ENCODE measurements around the gene RSPO4.

The RSPO4 gene

GRCh38 chr20:944774-945410 is 57.2 kb downstream of the RSPO4 start:
- H3K9me3 Mint-ChIP-seq: peaks cover 3% of the 10 kb centered on the region
- H3K36me3 Mint-ChIP-seq: no peaks in the 10 kb centered on the region
- no peak overlapping the region for H3K4me3 Mint-ChIP-seq
- ATAC-seq: no peak
- no peak overlapping the region for H3K27ac Mint-ChIP-seq
- H3K4me1 Mint-ChIP-seq: no peaks in the 10 kb centered on the region
- H3K27me3 Mint-ChIP-seq: peaks cover 56% of the 10 kb centered on the region

- peaks cover 3% of the 10 kb centered on the region for H3K9me3 Mint-ChIP-seq
- H3K27ac Mint-ChIP-seq: no peak overlapping the region
- no peaks in the 10 kb centered on the region for H3K4me1 Mint-ChIP-seq
- peaks cover 48% of the 10 kb centered on the region for H3K27me3 Mint-ChIP-seq
- no peaks in the 10 kb centered on the region for H3K36me3 Mint-ChIP-seq
- ATAC-seq: no peak
- no peak overlapping the region for H3K4me3 Mint-ChIP-seq
These were observed 58.0 kb downstream of the RSPO4 start for GRCh38 chr20:944148-944547.

- peaks cover 34% of the 10 kb centered on the region for H3K27me3 Mint-ChIP-seq
- ATAC-seq: no peak
- no peak overlapping the region for H3K27ac Mint-ChIP-seq
- no peaks in the 10 kb centered on the region for H3K4me1 Mint-ChIP-seq
- no peaks in the 10 kb centered on the region for H3K36me3 Mint-ChIP-seq
- no peaks in the 10 kb centered on the region for H3K9me3 Mint-ChIP-seq
- no peak overlapping the region for H3K4me3 Mint-ChIP-seq
These were observed 59.5 kb downstream of the RSPO4 start for GRCh38 chr20:942611-943010.

GRCh38 chr20:940926-941325 is 61.2 kb downstream of the RSPO4 start:
- ATAC-seq: no peak
- H3K4me3 Mint-ChIP-seq: no peak overlapping the region

GRCh38 chr20:939606-940005 is 62.5 kb downstream of the RSPO4 start:
- Mint-ChIP-seq H3K9me3 (no peaks in the 10 kb centered on the region), H3K27ac (no peak overlapping the region), H3K27me3 (peaks cover 15% of the 10 kb centered on the region), H3K4me3 (no peak overlapping the region), H3K4me1 (no peaks in the 10 kb centered on the region), H3K36me3 (no peaks in the 10 kb centered on the region)
- no peak for ATAC-seq

More at GRCh38 chr20:940926-941325, 61.2 kb downstream of the RSPO4 start:
- no peaks in the 10 kb centered on the region for H3K4me1 Mint-ChIP-seq
- peaks cover 18% of the 10 kb centered on the region for H3K27me3 Mint-ChIP-seq
- H3K36me3 Mint-ChIP-seq: no peaks in the 10 kb centered on the region
- no peaks in the 10 kb centered on the region for H3K9me3 Mint-ChIP-seq
- H3K27ac Mint-ChIP-seq: no peak overlapping the region

GRCh38 chr20:934186-934840 is 67.8 kb downstream of the RSPO4 start:
- H3K27ac Mint-ChIP-seq: no peak overlapping the region
- H3K36me3 Mint-ChIP-seq: peaks cover 6% of the 10 kb centered on the region
- no peak overlapping the region for H3K4me3 Mint-ChIP-seq
- H3K27me3 Mint-ChIP-seq: peaks cover 14% of the 10 kb centered on the region
- H3K9me3 Mint-ChIP-seq: peaks cover 12% of the 10 kb centered on the region
- ATAC-seq: no peak
- no peaks in the 10 kb centered on the region for H3K4me1 Mint-ChIP-seq

GRCh38 chr20:933029-933428 is 69.1 kb downstream of the RSPO4 start:
- Mint-ChIP-seq H3K4me3 (no peak overlapping the region), H3K27me3 (peaks cover 24% of the 10 kb centered on the region), H3K4me1 (no peaks in the 10 kb centered on the region), H3K36me3 (peaks cover 6% of the 10 kb centered on the region), H3K9me3 (peaks cover 12% of the 10 kb centered on the region), H3K27ac (no peak overlapping the region)
- ATAC-seq: no peak

- no peaks in the 10 kb centered on the region for H3K4me1 Mint-ChIP-seq
- ATAC-seq: no peak
- H3K27ac Mint-ChIP-seq: no peak overlapping the region
- peaks cover 12% of the 10 kb centered on the region for H3K9me3 Mint-ChIP-seq
- H3K27me3 Mint-ChIP-seq: peaks cover 39% of the 10 kb centered on the region
- no peak overlapping the region for H3K4me3 Mint-ChIP-seq
- H3K36me3 Mint-ChIP-seq: peaks cover 6% of the 10 kb centered on the region
These were observed 70.7 kb downstream of the RSPO4 start for GRCh38 chr20:931401-931800.

GRCh38 chr20:926670-927069 is 75.4 kb downstream of the RSPO4 start:
- peaks cover 36% of the 10 kb centered on the region for H3K27me3 Mint-ChIP-seq

GRCh38 chr20:925516-925915 is 76.6 kb downstream of the RSPO4 start:
- H3K27ac Mint-ChIP-seq: no peak overlapping the region

More at GRCh38 chr20:926670-927069, 75.4 kb downstream of the RSPO4 start:
- H3K9me3 Mint-ChIP-seq: peaks cover 8% of the 10 kb centered on the region
- no peaks in the 10 kb centered on the region for H3K4me1 Mint-ChIP-seq
- H3K36me3 Mint-ChIP-seq: peaks cover 2% of the 10 kb centered on the region
- no peak for ATAC-seq
- no peak overlapping the region for H3K27ac Mint-ChIP-seq
- H3K4me3 Mint-ChIP-seq: no peak overlapping the region

GRCh38 chr20:924639-925038 is 77.5 kb downstream of the RSPO4 start:
- Mint-ChIP-seq H3K27ac (no peak overlapping the region), H3K36me3 (no peaks in the 10 kb centered on the region), H3K4me1 (no peaks in the 10 kb centered on the region), H3K27me3 (peaks cover 39% of the 10 kb centered on the region), H3K9me3 (no peaks in the 10 kb centered on the region), H3K4me3 (no peak overlapping the region)
- ATAC-seq: no peak

More at GRCh38 chr20:925516-925915, 76.6 kb downstream of the RSPO4 start:
- H3K27me3 Mint-ChIP-seq: peaks cover 36% of the 10 kb centered on the region
- H3K4me3 Mint-ChIP-seq: no peak overlapping the region
- H3K36me3 Mint-ChIP-seq: no peaks in the 10 kb centered on the region
- no peaks in the 10 kb centered on the region for H3K4me1 Mint-ChIP-seq
- ATAC-seq: no peak
- no peaks in the 10 kb centered on the region for H3K9me3 Mint-ChIP-seq

GRCh38 chr20:922781-923180 is 79.3 kb downstream of the RSPO4 start:
- H3K27me3 Mint-ChIP-seq: peaks cover 37% of the 10 kb centered on the region
- H3K4me1 Mint-ChIP-seq: no peaks in the 10 kb centered on the region
- ATAC-seq: no peak
- no peak overlapping the region for H3K27ac Mint-ChIP-seq
- H3K36me3 Mint-ChIP-seq: no peaks in the 10 kb centered on the region
- H3K4me3 Mint-ChIP-seq: no peak overlapping the region
- no peaks in the 10 kb centered on the region for H3K9me3 Mint-ChIP-seq

GRCh38 chr20:921068-921467 is 81.0 kb downstream of the RSPO4 start:
- Mint-ChIP-seq H3K27me3 (peaks cover 30% of the 10 kb centered on the region), H3K4me3 (no peak overlapping the region), H3K4me1 (peaks cover 4% of the 10 kb centered on the region), H3K9me3 (no peaks in the 10 kb centered on the region), H3K27ac (no peak overlapping the region), H3K36me3 (no peaks in the 10 kb centered on the region)
- ATAC-seq: no peak

- no peak overlapping the region for H3K4me3 Mint-ChIP-seq
- H3K36me3 Mint-ChIP-seq: no peaks in the 10 kb centered on the region
- peaks cover 4% of the 10 kb centered on the region for H3K4me1 Mint-ChIP-seq
- peaks cover 22% of the 10 kb centered on the region for H3K27me3 Mint-ChIP-seq
- H3K27ac Mint-ChIP-seq: no peak overlapping the region
- H3K9me3 Mint-ChIP-seq: no peaks in the 10 kb centered on the region
- no peak for ATAC-seq
These were observed 81.8 kb downstream of the RSPO4 start for GRCh38 chr20:920311-920710.

GRCh38 chr20:919491-919916 is 82.6 kb downstream of the RSPO4 start:
- Mint-ChIP-seq H3K27me3 (peaks cover 23% of the 10 kb centered on the region), H3K4me3 (no peak overlapping the region), H3K9me3 (no peaks in the 10 kb centered on the region), H3K27ac (no peak overlapping the region), H3K4me1 (peaks cover 4% of the 10 kb centered on the region), H3K36me3 (no peaks in the 10 kb centered on the region)
- no peak for ATAC-seq

GRCh38 chr20:917416-917815 is 84.7 kb downstream of the RSPO4 start:
- Mint-ChIP-seq H3K27ac (no peak overlapping the region), H3K4me1 (peaks cover 4% of the 10 kb centered on the region), H3K36me3 (no peaks in the 10 kb centered on the region), H3K4me3 (no peak overlapping the region), H3K27me3 (peaks cover 44% of the 10 kb centered on the region), H3K9me3 (no peaks in the 10 kb centered on the region)
- ATAC-seq: no peak

Data from stimulated activated memory B cell treated with anti-CD40 and anti-IgM and Interleukin-4, amounts not matched to agents 10 μg/mL and 1 μg/mL and 100 μg/mL, for 72 hours (primary cell).